HepG2 (cell line): ENCODE data around the gene USP15. TPM values are rescaled to one million over a fixed set of nuclear protein-coding genes. Genes with fewer than 3 reads are reported as not detected.

Experiments used
- ARID2 ChIP-seq: sonication (generic); formaldehyde crosslinking; IDR thresholded peaks from 2 replicates; pipeline ENCODE4 v1.8.1; 2022; ENCODE audit warnings: mild to moderate bottlenecking, missing genetic modification reagents, borderline replicate concordance
- ATRX ChIP-seq: sonication (generic); formaldehyde crosslinking; IDR thresholded peaks from 2 replicates; pipeline ENCODE4 v1.4.0; 2020; ENCODE audit warnings: missing genetic modification reagents, borderline replicate concordance
- CREB1 ChIP-seq, 2 experiments: fragments of 450-650 bp in 1 of 2; IDR thresholded peaks; 2 replicates each; pipeline ENCODE4 v1.6.1; 2016 to 2017; ENCODE audit warnings: control low read depth in 1 of 2, mild to moderate bottlenecking in 1 of 2, missing compliant biosample characterization in 1 of 2, missing genetic modification characterization in 1 of 2
- ETV5 ChIP-seq: IDR thresholded peaks from 2 replicates; pipeline ENCODE4 v1.6.1; 2018; ENCODE audit warnings: missing biosample characterization, missing genetic modification reagents, inconsistent platforms, borderline replicate concordance
- IRX3 ChIP-seq: sonication (generic); formaldehyde crosslinking; IDR thresholded peaks from 2 replicates; pipeline ENCODE4 v1.8.1; 2023; ENCODE audit warnings: mild to moderate bottlenecking, low read depth, missing genetic modification reagents, borderline replicate concordance
- KDM5B ChIP-seq: sonication (generic); formaldehyde crosslinking; IDR thresholded peaks from 2 replicates; pipeline ENCODE4 v1.4.0; 2020; ENCODE audit warnings: missing genetic modification reagents, mild to moderate bottlenecking, borderline replicate concordance
- KLF16 ChIP-seq, 2 experiments: sonication (generic) in 1 of 2; formaldehyde crosslinking in 1 of 2; IDR thresholded peaks; 2 replicates each; pipeline versions ENCODE4 v1.6.1 to v1.8.0; 2016 to 2023; ENCODE audit warnings: missing genetic modification reagents in 2 of 2, missing compliant biosample characterization in 1 of 2
- LCORL ChIP-seq, 2 experiments: fragments of 450-650 bp in 1 of 2; sonication (generic) in 1 of 2; formaldehyde crosslinking in 1 of 2; IDR thresholded peaks; 2 replicates each; pipeline versions ENCODE4 v1.5.0 to v1.6.1; 2017 to 2020; ENCODE audit warnings: antibody characterized with exemption in 1 of 2, missing genetic modification reagents in 1 of 2
- NCOA5 ChIP-seq: sonication (generic); formaldehyde crosslinking; IDR thresholded peaks from 2 replicates; pipeline ENCODE4 v1.4.0; 2020; ENCODE audit warnings: missing genetic modification reagents
- NFE2 ChIP-seq: sonication (generic); formaldehyde crosslinking; IDR thresholded peaks from 2 replicates; pipeline ENCODE4 v1.4.0; 2020; ENCODE audit warnings: missing genetic modification reagents
- NFIC ChIP-seq: IDR thresholded peaks from 2 replicates; pipeline ENCODE4 v1.6.1; 2012; ENCODE audit warnings: mild to moderate bottlenecking, low read length, inconsistent platforms
- PCBP2 ChIP-seq: fragments of 200-400 bp; formaldehyde crosslinking; optimal IDR thresholded peaks from 2 replicates; pipeline ENCODE3; 2018; ENCODE audit warnings: low read length, low read depth; ENCODE audit not compliant: poor library complexity, severe bottlenecking
- PHB2 ChIP-seq: fragments of 450-650 bp; IDR thresholded peaks from 2 replicates; pipeline ENCODE4 v1.6.1; 2018; ENCODE audit not compliant: partially characterized antibody
- POLR2AphosphoS2 ChIP-seq: IDR thresholded peaks from 2 replicates; pipeline ENCODE4 v1.6.1; 2011; ENCODE audit warnings: low read depth, low read length, improper control_type of control experiment
- SKI ChIP-seq: fragments of 450-650 bp; IDR thresholded peaks from one replicate; pipeline ENCODE4 v1.6.1; 2018; ENCODE audit warnings: mild to moderate bottlenecking; ENCODE audit not compliant: partially characterized antibody
- THAP9 ChIP-seq: sonication (generic); formaldehyde crosslinking; IDR thresholded peaks from 2 replicates; pipeline ENCODE4; 2020; ENCODE audit warnings: missing genetic modification reagents, mild to moderate bottlenecking, borderline replicate concordance
- YEATS4 ChIP-seq: sonication (generic); formaldehyde crosslinking; IDR thresholded peaks from 2 replicates; pipeline ENCODE4 v1.4.0; 2020; ENCODE audit warnings: missing genetic modification reagents, borderline replicate concordance
- ZBTB38 ChIP-seq: sonication (generic); formaldehyde crosslinking; IDR thresholded peaks from 2 replicates; pipeline ENCODE4 v1.5.1; 2020; ENCODE audit warnings: mild to moderate bottlenecking, missing genetic modification reagents
- ZIK1 ChIP-seq: sonication (generic); formaldehyde crosslinking; IDR thresholded peaks from 2 replicates; pipeline ENCODE4 v1.5.0; 2020; ENCODE audit warnings: mild to moderate bottlenecking, low read depth, missing genetic modification reagents, borderline replicate concordance
- ZNF136 ChIP-seq: sonication (generic); formaldehyde crosslinking; IDR thresholded peaks from 2 replicates; pipeline ENCODE4 v1.8.1; 2022; ENCODE audit warnings: low read depth, mild to moderate bottlenecking, moderate library complexity, missing genetic modification reagents
- ZNF280B ChIP-seq: sonication (generic); formaldehyde crosslinking; IDR thresholded peaks from 2 replicates; pipeline ENCODE4 v1.5.0; 2020; ENCODE audit warnings: missing genetic modification reagents, mild to moderate bottlenecking, borderline replicate concordance
- ZNF335 ChIP-seq: sonication (generic); formaldehyde crosslinking; IDR thresholded peaks from 2 replicates; pipeline ENCODE4 v1.4.0; 2020; ENCODE audit warnings: missing genetic modification reagents
- ZNF343 ChIP-seq: sonication (generic); formaldehyde crosslinking; IDR thresholded peaks from 2 replicates; pipeline ENCODE4 v1.4.0; 2020; ENCODE audit warnings: mild to moderate bottlenecking, missing genetic modification reagents
- ZNF780A ChIP-seq: sonication (generic); formaldehyde crosslinking; IDR thresholded peaks from 2 replicates; pipeline ENCODE4 v1.8.0; 2022; ENCODE audit warnings: mild to moderate bottlenecking, missing genetic modification reagents, moderate library complexity
- polyA plus RNA-seq, 8 experiments: library from polyadenylated mRNA; depleted of rRNA in 3 of 8; stranded (reverse) in 7 of 8; unstranded in 1 of 8; fragments of >200 nt; fragmentation: Illumina TruSeq in 4 of 8; extraction: Trizol in 4 of 8; gene quantifications; 2 replicates each; pipeline versions ENCODE4 v1.2.1 to v1.2.3, GENCODE V29; 2011 to 2016; ENCODE audit warnings: low read depth in 4 of 8, missing spikeins in 1 of 8, mixed read lengths in 1 of 8; ENCODE audit not compliant: insufficient read depth in 1 of 8
- total RNA-seq, 5 experiments: library from RNA; depleted of rRNA; stranded (reverse); fragments of >200 nt; fragmentation: Illumina TruSeq; extraction: Trizol; gene quantifications; 2 replicates each; pipeline ENCODE4 v1.2.3, GENCODE V29; 2016; ENCODE audit warnings: low read depth in 1 of 5
- TF ChIP-seq, protein P1 (sequence below): sonication (generic); formaldehyde crosslinking; conservative IDR thresholded peaks from 2 replicates; pipeline ENCODE4 v1.4.0; 2020; ENCODE audit warnings: missing genetic modification reagents

Gene USP15
- total and polyA plus RNA-seq, 2 of the 13 experiments (the other 11 are each of a cell fraction or from before 2014, with no cell fraction given), result 17.3 to 51.7 TPM

DNA sequence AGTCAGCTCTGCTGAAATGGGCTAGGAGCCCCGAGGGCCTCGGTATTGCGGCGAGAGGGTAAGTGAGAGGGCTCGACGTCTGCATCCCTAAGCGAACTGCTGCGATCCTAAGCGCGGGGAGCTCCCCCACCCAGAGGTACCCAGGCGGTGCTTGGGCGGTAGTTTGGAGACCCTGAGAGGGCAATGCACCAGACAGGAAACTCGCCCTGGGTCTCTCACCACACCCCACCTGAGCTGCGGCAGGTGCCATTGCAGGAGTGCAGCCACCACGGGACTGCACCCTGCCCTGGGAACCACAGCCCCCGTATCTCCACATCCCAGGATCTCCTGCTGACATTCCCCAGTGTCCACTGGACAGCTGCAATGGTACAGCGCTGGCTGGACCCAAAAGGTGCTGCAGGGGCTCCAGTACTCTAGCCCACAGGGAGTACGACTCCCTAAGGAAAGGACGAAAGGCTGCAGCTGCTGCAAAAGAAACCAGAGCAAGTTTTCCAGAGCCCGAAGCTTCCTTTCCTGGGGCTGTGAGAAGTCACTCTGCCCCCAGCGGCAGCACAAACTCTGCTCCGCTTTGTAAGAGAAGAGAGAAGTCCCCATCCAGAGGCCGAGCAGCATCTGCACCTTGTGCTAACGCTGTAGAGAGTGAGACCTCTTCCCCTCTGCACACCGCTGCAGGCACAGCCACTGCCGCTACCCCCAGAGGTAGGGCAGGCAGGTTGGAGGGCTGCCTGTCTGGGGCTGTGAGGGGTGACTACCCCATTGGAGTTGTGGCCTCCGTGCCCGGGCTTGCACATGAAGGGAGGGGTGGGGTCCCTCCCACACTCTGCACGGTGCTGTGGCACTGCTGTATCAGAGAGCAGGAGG is 175.3 kb downstream of the USP15 start (continued):
- no peak for TF ChIP-seq THAP9 (CRISPR knock-in tag)
- TF ChIP-seq CREB1 (IDR thresholded peaks at IDR 0.05), result no peak
- TF ChIP-seq CREB1 (CRISPR knock-in tag; IDR thresholded peaks at IDR 0.05), result no peak
- TF ChIP-seq KDM5B (CRISPR knock-in tag), result peak; percentile 68; the same call in 1 of the 2 replicates
- no peak for TF ChIP-seq ZNF335 (CRISPR knock-in tag)
- no peak for TF ChIP-seq YEATS4 (CRISPR knock-in tag)
- TF ChIP-seq ZNF136 (CRISPR knock-in tag), result no peak
- 0 out of 2 replicates have a peak, but pooled peaks have one; percentile 37 for TF ChIP-seq ZNF780A (CRISPR knock-in tag)
- no peak for TF ChIP-seq PCBP2
- TF ChIP-seq ATRX (CRISPR knock-in tag), result no peak
- TF ChIP-seq PHB2, result no peak
- no peak for TF ChIP-seq ARID2 (CRISPR knock-in tag)
- no peak for TF ChIP-seq ZIK1 (CRISPR knock-in tag)
- TF ChIP-seq LCORL (IDR thresholded peaks at IDR 0.05), result no peak
- TF ChIP-seq LCORL (CRISPR knock-in tag; IDR thresholded peaks at IDR 0.05), result peak; percentile 52; the same call in 1 of the 2 replicates
- TF ChIP-seq POLR2AphosphoS2, result no peak
- TF ChIP-seq NCOA5 (CRISPR knock-in tag), result no peak
- no peak for TF ChIP-seq ZNF343 (CRISPR knock-in tag)
- no peak for TF ChIP-seq IRX3
- TF ChIP-seq ZNF280B (CRISPR knock-in tag), result no peak; the same call in 1 of the 2 replicates
- TF ChIP-seq, protein P1, sequence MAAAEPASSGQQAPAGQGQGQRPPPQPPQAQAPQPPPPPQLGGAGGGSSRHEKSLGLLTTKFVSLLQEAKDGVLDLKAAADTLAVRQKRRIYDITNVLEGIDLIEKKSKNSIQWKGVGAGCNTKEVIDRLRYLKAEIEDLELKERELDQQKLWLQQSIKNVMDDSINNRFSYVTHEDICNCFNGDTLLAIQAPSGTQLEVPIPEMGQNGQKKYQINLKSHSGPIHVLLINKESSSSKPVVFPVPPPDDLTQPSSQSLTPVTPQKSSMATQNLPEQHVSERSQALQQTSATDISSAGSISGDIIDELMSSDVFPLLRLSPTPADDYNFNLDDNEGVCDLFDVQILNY (CRISPR knock-in tag), result no peak
- no peak for TF ChIP-seq SKI
- 0 out of 2 replicates have a peak, but pooled peaks have one; percentile 17 for TF ChIP-seq ETV5
- TF ChIP-seq NFIC, result no peak
- TF ChIP-seq KLF16 (CRISPR knock-in tag; IDR thresholded peaks at IDR 0.05), result no peak
- no peak for TF ChIP-seq ZBTB38 (CRISPR knock-in tag)
- TF ChIP-seq NFE2 (CRISPR knock-in tag), result no peak
